Measurements from ENCODE around the gene WSB2.

Gene WSB2

DNA sequence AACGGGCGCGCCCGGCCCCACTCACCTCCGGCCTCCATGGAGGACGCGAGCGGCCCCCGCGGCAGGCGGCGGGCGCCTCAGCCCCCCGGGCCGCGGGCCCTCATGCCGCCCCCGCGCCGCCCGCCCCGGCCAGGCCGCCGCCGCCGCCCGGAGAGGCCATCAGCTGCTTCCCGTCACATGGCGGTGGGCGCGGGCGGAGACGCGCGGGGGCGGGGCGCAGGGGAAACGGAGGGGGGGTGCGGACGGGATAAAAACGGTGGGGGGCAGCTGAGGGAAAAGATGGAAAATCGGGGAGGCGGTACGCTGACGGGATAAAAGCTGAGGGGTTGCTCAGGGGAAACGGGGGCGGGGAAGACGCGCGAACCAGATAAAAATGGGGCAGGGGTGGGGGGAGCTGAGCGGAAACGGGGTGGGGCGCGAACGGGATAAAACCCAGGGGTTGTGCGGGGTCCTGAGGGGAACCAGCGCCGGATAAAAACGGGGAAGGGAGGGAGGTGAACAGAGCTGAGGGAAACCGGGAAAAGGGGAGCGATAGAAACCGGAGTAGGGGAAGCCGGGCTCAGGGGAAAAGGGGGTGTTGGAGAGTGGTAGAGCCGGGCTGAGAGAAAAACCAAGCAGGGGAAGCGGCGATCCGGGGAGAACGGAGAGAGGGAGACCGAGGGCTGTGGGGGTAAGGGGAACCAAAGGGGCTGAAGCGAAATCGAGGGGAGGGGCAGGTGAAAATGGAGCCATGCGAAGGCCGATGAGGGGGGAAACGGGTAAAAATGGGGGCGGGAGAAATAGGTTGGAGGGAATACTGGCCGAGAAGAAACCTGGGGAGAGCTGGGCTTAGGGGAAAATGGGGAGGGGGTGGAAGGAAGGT lies at the start of gene WSB2:
Gene WSB2, minus strand, starts transcription at position 169 of the 862 bp plus-strand sequence. Its CDS starts 131 bp downstream, at position 38.
- Histone ChIP-seq H3K4me1 (ENCODE audit: control insufficient read depth in 1 of 2, insufficient read depth in 2 of 2, low read length in 2 of 2) (peaks cover 10 to 17% of the 10 kb centered on the region in 2 donors), H3K36me3 (ENCODE audit: control insufficient read depth in 1 of 2, insufficient read depth in 2 of 2, low read length in 2 of 2) (no peaks in the 10 kb centered on the region)

GRCh38 chr12:118109088-118109487 lies 48.1 kb upstream of the WSB2 start:
- Histone ChIP-seq H3K4me3 (ENCODE audit: low read depth in 1 of 2, low read length in 2 of 2) (no peak overlapping the region), H3K4me1 (ENCODE audit: control insufficient read depth in 1 of 2, insufficient read depth in 2 of 2, low read length in 2 of 2) (peaks cover 0 to 7% of the 10 kb centered on the region in 2 donors), H3K27me3 (ENCODE audit: low read depth, low read length) (no peaks in the 10 kb centered on the region), H3K36me3 (ENCODE audit: control insufficient read depth in 1 of 2, insufficient read depth in 2 of 2, low read length in 2 of 2) (no peaks in the 10 kb centered on the region), H3K9me3 (ENCODE audit: control insufficient read depth in 1 of 2, low read length in 2 of 2) (no peaks in the 10 kb centered on the region), H3K27ac (ENCODE audit: low read length) (no peak overlapping the region)

More for the DNA sequence above, at the start of gene WSB2:
- H3K4me3 ChIP-seq (ENCODE audit: low read depth in 1 of 2, low read length in 2 of 2) = peak within 1 kb of the TSS; percentile 79 to 92
- H3K27me3 ChIP-seq (ENCODE audit: low read depth, low read length) = no peaks in the 10 kb centered on the region
- H3K9me3 ChIP-seq (ENCODE audit: control insufficient read depth in 1 of 2, low read length in 2 of 2) = no peaks in the 10 kb centered on the region
- peak within 1 kb of the TSS; percentile 98 for H3K27ac ChIP-seq (ENCODE audit: low read length)

DNA sequence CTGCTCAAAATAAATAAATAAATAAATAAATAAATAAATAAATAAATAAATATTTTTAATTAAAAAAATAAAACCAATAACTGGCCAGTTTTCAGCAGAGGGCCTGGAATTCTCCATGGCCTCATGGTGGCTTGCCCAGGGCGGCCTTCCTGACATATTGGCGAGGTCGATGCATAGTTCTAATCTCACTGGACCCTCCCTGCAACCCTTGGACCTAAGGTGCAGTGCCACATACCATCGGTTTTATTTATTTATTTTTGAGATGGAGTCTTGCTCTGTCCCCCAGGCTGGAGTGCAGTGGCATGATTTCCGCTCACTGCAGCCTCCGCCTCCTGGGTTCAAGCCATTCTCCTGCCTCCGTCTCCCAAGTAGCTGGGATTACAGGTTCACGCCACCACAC lies 46.7 kb upstream of the WSB2 start:
- H3K27me3 ChIP-seq (ENCODE audit: low read depth, low read length) = no peaks in the 10 kb centered on the region
- no peaks in the 10 kb centered on the region for H3K36me3 ChIP-seq (ENCODE audit: control insufficient read depth in 1 of 2, insufficient read depth in 2 of 2, low read length in 2 of 2)
- peaks cover 0 to 7% of the 10 kb centered on the region in 2 donors for H3K4me1 ChIP-seq (ENCODE audit: control insufficient read depth in 1 of 2, insufficient read depth in 2 of 2, low read length in 2 of 2)
- no peak overlapping the region for H3K4me3 ChIP-seq (ENCODE audit: low read depth in 1 of 2, low read length in 2 of 2)
- no peak overlapping the region for H3K27ac ChIP-seq (ENCODE audit: low read length)
- no peaks in the 10 kb centered on the region for H3K9me3 ChIP-seq (ENCODE audit: control insufficient read depth in 1 of 2, low read length in 2 of 2)

DNA sequence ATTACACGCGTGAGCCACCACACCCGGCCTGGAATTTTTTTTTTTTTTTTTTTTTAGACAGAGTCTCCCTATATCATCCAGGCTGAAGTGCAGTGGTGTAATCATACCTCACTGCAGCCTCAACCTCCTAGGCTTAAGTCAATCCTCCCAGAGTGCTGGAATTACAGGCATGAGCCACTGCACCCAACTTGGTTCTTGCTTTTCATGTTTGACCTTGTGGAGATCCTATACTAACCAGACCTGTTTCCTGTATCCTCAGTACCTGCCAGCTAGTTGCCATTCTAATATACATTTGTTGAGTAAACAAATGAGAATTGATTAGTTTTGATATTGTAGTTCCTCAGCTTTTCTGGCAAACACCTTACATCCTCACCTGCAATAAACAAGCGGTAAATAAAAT lies 46.0 kb upstream of the WSB2 start:
- Histone ChIP-seq H3K36me3 (ENCODE audit: control insufficient read depth in 1 of 2, insufficient read depth in 2 of 2, low read length in 2 of 2) (no peaks in the 10 kb centered on the region), H3K4me3 (ENCODE audit: low read depth in 1 of 2, low read length in 2 of 2) (no peak overlapping the region)

GRCh38 chr12:118103601-118104382 lies 42.8 kb upstream of the WSB2 start, which contains the start of gene VSIG10:
Gene VSIG10, minus strand, starts transcription at chr12:118104011. Its CDS starts 340 bp downstream, at chr12:118103671.
- Histone ChIP-seq H3K4me1 (ENCODE audit: control insufficient read depth in 1 of 2, insufficient read depth in 2 of 2, low read length in 2 of 2) (peaks cover 0 to 7% of the 10 kb centered on the region in 2 donors), H3K4me3 (ENCODE audit: low read depth in 1 of 2, low read length in 2 of 2) (peak within 1 kb of the TSS; percentile 60 to 98), H3K9me3 (ENCODE audit: control insufficient read depth in 1 of 2, low read length in 2 of 2) (no peaks in the 10 kb centered on the region), H3K27ac (ENCODE audit: low read length) (peak within 1 kb of the TSS; percentile 63), H3K27me3 (ENCODE audit: low read depth, low read length) (no peaks in the 10 kb centered on the region), H3K36me3 (ENCODE audit: control insufficient read depth in 1 of 2, insufficient read depth in 2 of 2, low read length in 2 of 2) (no peaks in the 10 kb centered on the region)

More for the DNA sequence above, 46.0 kb upstream of the WSB2 start:
- Histone ChIP-seq H3K27ac (ENCODE audit: low read length) (no peak overlapping the region), H3K27me3 (ENCODE audit: low read depth, low read length) (no peaks in the 10 kb centered on the region), H3K4me1 (ENCODE audit: control insufficient read depth in 1 of 2, insufficient read depth in 2 of 2, low read length in 2 of 2) (peaks cover 0 to 7% of the 10 kb centered on the region in 2 donors), H3K9me3 (ENCODE audit: control insufficient read depth in 1 of 2, low read length in 2 of 2) (no peaks in the 10 kb centered on the region)

DNA sequence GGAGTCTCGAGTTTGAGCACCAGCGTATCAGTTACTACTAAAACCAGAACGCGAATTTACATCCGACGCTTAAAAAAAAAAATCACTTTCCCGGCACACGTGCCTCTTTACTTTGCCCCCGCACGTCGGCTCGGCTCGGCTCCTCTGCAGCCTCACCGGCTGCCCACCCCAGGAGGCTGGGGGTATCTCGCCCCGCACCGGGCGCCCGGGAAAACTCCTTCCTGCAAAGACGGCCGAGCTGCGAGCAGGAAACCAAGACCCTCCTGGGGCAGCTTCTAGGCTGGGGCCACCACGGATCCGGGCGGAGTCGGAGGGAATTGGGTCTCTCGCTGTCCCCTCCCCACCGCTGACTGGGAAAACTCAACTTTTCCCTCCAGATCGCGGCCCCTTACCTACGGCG lies 42.2 kb upstream of the WSB2 start:
- Histone ChIP-seq H3K27me3 (ENCODE audit: low read depth, low read length) (no peaks in the 10 kb centered on the region), H3K4me1 (ENCODE audit: control insufficient read depth in 1 of 2, insufficient read depth in 2 of 2, low read length in 2 of 2) (peaks cover 0 to 7% of the 10 kb centered on the region in 2 donors), H3K9me3 (ENCODE audit: control insufficient read depth in 1 of 2, low read length in 2 of 2) (no peaks in the 10 kb centered on the region), H3K36me3 (ENCODE audit: control insufficient read depth in 1 of 2, insufficient read depth in 2 of 2, low read length in 2 of 2) (no peaks in the 10 kb centered on the region), H3K27ac (ENCODE audit: low read length) (no peak overlapping the region), H3K4me3 (ENCODE audit: low read depth in 1 of 2, low read length in 2 of 2) (peak overlapping the region; percentile 60 to 98)

GRCh38 chr12:118102609-118103008 lies 41.6 kb upstream of the WSB2 start:
- H3K4me1 ChIP-seq (ENCODE audit: control insufficient read depth in 1 of 2, insufficient read depth in 2 of 2, low read length in 2 of 2) = peaks cover 0 to 7% of the 10 kb centered on the region in 2 donors
- H3K36me3 ChIP-seq (ENCODE audit: control insufficient read depth in 1 of 2, insufficient read depth in 2 of 2, low read length in 2 of 2) = no peaks in the 10 kb centered on the region
- no peak overlapping the region for H3K27ac ChIP-seq (ENCODE audit: low read length)
- no peaks in the 10 kb centered on the region for H3K9me3 ChIP-seq (ENCODE audit: control insufficient read depth in 1 of 2, low read length in 2 of 2)
- peak overlapping the region; percentile 60 to 98 for H3K4me3 ChIP-seq (ENCODE audit: low read depth in 1 of 2, low read length in 2 of 2)
- no peaks in the 10 kb centered on the region for H3K27me3 ChIP-seq (ENCODE audit: low read depth, low read length)

DNA sequence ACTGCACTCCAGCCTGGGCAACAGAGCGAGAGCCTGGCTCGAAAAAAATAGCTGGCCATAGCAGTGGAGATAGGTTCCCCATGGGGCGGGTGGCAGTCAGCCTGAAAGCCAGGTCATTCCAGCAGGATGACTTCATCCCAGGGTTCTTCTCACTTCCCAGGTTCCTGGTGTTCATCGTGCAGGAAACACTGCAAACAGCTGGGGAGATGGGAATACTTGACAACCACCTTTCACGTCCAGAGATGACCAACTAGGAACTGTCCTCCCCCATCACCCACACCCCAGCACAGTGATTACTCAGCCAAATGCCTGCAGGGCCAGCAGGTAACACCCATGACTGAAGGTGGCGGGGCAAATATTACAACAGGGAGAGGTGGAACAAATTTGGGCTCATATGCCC lies 41.1 kb upstream of the WSB2 start:
- H3K4me3 ChIP-seq (ENCODE audit: low read depth in 1 of 2, low read length in 2 of 2) = no peak overlapping the region
- H3K27me3 ChIP-seq (ENCODE audit: low read depth, low read length) = no peaks in the 10 kb centered on the region
- peaks cover 0 to 7% of the 10 kb centered on the region in 2 donors for H3K4me1 ChIP-seq (ENCODE audit: control insufficient read depth in 1 of 2, insufficient read depth in 2 of 2, low read length in 2 of 2)
- H3K9me3 ChIP-seq (ENCODE audit: control insufficient read depth in 1 of 2, low read length in 2 of 2) = no peaks in the 10 kb centered on the region
- H3K27ac ChIP-seq (ENCODE audit: low read length) = no peak overlapping the region
- no peaks in the 10 kb centered on the region for H3K36me3 ChIP-seq (ENCODE audit: control insufficient read depth in 1 of 2, insufficient read depth in 2 of 2, low read length in 2 of 2)

- Histone ChIP-seq H3K4me1 (ENCODE audit: control insufficient read depth in 1 of 2, insufficient read depth in 2 of 2, low read length in 2 of 2) (peaks cover 0 to 7% of the 10 kb centered on the region in 2 donors), H3K27ac (ENCODE audit: low read length) (no peak overlapping the region), H3K36me3 (ENCODE audit: control insufficient read depth in 1 of 2, insufficient read depth in 2 of 2, low read length in 2 of 2) (no peaks in the 10 kb centered on the region), H3K27me3 (ENCODE audit: low read depth, low read length) (no peaks in the 10 kb centered on the region), H3K9me3 (ENCODE audit: control insufficient read depth in 1 of 2, low read length in 2 of 2) (no peaks in the 10 kb centered on the region), H3K4me3 (ENCODE audit: low read depth in 1 of 2, low read length in 2 of 2) (no peak overlapping the region)
These were observed 40.1 kb upstream of the WSB2 start for GRCh38 chr12:118101051-118101450.

DNA sequence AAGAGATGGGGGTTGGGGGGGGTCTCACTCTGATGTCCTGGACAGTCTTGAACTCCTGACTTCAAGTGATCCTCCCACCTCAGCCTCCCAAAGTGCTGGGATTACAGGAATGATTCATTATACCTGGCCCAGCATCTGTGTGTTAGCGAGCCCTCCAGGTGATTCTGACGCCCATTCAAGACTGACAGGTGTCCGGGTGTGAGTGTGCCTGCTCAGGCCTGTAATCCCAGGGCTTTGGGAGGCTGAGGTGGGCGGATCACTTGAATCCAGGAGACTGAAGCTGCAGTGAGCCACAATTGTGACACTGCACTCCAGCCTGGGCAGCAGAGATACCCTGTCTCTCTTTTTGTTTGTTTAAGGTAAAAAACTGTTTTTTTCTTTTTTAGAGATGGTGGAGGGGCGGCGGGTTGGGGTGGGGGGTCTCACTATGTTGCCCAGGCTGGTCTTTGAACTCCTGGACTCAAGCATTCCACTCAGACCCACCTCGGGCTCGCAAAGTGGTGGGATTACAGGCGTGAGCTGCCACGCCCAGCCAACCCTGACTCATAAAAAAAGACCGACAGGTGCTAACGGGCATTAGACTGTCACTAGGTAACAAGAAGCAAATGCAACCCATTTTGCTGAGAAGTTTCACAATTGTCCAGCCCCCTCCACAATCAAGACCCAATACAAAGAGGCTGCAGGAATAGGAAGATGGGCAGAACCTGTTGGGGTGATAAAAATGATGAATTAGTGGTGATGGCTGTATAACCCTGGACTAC lies 38.1 kb upstream of the WSB2 start:
- H3K4me3 ChIP-seq (ENCODE audit: low read depth in 1 of 2, low read length in 2 of 2) = no peak overlapping the region
- no peaks in the 10 kb centered on the region for H3K36me3 ChIP-seq (ENCODE audit: control insufficient read depth in 1 of 2, insufficient read depth in 2 of 2, low read length in 2 of 2)
- no peaks in the 10 kb centered on the region for H3K27me3 ChIP-seq (ENCODE audit: low read depth, low read length)
- no peak overlapping the region for H3K27ac ChIP-seq (ENCODE audit: low read length)
- H3K4me1 ChIP-seq (ENCODE audit: control insufficient read depth in 1 of 2, insufficient read depth in 2 of 2, low read length in 2 of 2) = no peaks in the 10 kb centered on the region
- H3K9me3 ChIP-seq (ENCODE audit: control insufficient read depth in 1 of 2, low read length in 2 of 2) = no peaks in the 10 kb centered on the region

DNA sequence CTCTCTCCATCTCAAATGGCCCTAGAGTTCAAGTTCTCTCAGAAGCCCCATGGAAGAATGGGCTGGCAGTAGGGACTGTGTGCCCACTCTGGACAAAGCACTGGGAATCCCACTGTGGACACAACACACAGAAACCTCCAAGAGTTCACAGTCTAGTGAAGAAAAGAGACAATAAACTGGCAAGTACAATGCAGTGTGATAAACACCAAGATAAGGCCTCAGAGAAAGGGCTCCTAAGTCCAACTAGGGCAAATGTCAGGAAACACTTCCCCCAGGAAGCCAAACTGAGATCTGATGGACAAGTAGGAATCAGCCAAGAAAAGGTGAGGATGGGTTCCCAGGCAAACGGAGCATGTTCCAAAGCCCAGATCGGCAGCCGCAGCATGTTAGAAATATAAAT lies 37.4 kb upstream of the WSB2 start:
- H3K4me1 ChIP-seq (ENCODE audit: control insufficient read depth in 1 of 2, insufficient read depth in 2 of 2, low read length in 2 of 2) = no peaks in the 10 kb centered on the region
- H3K27me3 ChIP-seq (ENCODE audit: low read depth, low read length) = no peaks in the 10 kb centered on the region
- H3K27ac ChIP-seq (ENCODE audit: low read length) = no peak overlapping the region
- H3K4me3 ChIP-seq (ENCODE audit: low read depth in 1 of 2, low read length in 2 of 2) = no peak overlapping the region
- no peaks in the 10 kb centered on the region for H3K9me3 ChIP-seq (ENCODE audit: control insufficient read depth in 1 of 2, low read length in 2 of 2)
- H3K36me3 ChIP-seq (ENCODE audit: control insufficient read depth in 1 of 2, insufficient read depth in 2 of 2, low read length in 2 of 2) = no peaks in the 10 kb centered on the region

Measured in muscle layer of duodenum (tissue), 2 donors.